ENCODE measurements around the gene INPP5D.

DNA sequence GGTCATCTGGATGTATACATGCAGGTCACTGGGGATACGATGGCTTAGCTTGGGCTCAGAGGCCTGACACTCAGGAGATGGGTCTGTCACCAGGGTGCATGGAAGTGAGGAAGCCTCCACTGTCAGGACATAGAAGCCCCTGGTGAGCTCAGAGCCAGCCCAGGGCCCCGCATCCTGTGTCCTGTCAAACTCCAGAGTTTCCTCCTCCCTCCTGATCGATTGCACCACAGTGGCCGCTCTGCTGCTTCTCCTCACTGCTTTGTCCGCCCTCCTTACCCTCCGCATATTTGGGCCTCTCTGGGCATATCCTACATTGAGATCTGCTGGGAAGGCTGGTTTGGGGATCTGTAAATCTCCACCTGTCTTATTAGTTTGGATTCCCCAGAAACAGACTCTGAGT is 153.8 kb downstream of the INPP5D start:
- TF ChIP-seq, protein P1, sequence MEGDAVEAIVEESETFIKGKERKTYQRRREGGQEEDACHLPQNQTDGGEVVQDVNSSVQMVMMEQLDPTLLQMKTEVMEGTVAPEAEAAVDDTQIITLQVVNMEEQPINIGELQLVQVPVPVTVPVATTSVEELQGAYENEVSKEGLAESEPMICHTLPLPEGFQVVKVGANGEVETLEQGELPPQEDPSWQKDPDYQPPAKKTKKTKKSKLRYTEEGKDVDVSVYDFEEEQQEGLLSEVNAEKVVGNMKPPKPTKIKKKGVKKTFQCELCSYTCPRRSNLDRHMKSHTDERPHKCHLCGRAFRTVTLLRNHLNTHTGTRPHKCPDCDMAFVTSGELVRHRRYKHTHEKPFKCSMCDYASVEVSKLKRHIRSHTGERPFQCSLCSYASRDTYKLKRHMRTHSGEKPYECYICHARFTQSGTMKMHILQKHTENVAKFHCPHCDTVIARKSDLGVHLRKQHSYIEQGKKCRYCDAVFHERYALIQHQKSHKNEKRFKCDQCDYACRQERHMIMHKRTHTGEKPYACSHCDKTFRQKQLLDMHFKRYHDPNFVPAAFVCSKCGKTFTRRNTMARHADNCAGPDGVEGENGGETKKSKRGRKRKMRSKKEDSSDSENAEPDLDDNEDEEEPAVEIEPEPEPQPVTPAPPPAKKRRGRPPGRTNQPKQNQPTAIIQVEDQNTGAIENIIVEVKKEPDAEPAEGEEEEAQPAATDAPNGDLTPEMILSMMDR (conservative IDR thresholded peaks at IDR 0.05; ENCODE audit: low read length), result no peak
- no peak for TF ChIP-seq EZH2phosphoT487 (IDR thresholded peaks at IDR 0.05; ENCODE audit: borderline replicate concordance, low read depth, low read length)

Measured in OCI-LY7 (cell line).